GM18868 (cell line): ENCODE data around the gene IGSF21.

Experiments used
- ATAC-seq: cut with Tn5 transposase; IDR thresholded peaks from one replicate; pipeline ENCODE4 v1.9.1; 2021; ENCODE audit warnings: mild to moderate bottlenecking, moderate library complexity; ENCODE audit not compliant: unreplicated experiment

The IGSF21 gene

GRCh38 chr1:18204575-18204974, 97.0 kb downstream of the IGSF21 start:
- ATAC-seq: no peak

GRCh38 chr1:18205319-18205718, 97.7 kb downstream of the IGSF21 start:
- ATAC-seq: no peak

- ATAC-seq: no peak
Measured at GRCh38 chr1:18211764-18212163, 104.2 kb downstream of the IGSF21 start.

GRCh38 chr1:18217398-18218043, 109.9 kb downstream of the IGSF21 start:
- no peak for ATAC-seq

GRCh38 chr1:18229625-18230024, 122.0 kb downstream of the IGSF21 start:
- no peak for ATAC-seq

GRCh38 chr1:18230321-18230720, 122.7 kb downstream of the IGSF21 start:
- no peak for ATAC-seq

GRCh38 chr1:18230840-18231239, 123.2 kb downstream of the IGSF21 start:
- ATAC-seq: no peak

GRCh38 chr1:18232052-18232451, 124.5 kb downstream of the IGSF21 start:
- no peak for ATAC-seq

GRCh38 chr1:18233176-18233864, 125.7 kb downstream of the IGSF21 start:
- ATAC-seq: no peak

GRCh38 chr1:18234790-18235242, 127.2 kb downstream of the IGSF21 start:
- no peak for ATAC-seq

- no peak for ATAC-seq
Measured at GRCh38 chr1:18237371-18237770, 129.8 kb downstream of the IGSF21 start.

GRCh38 chr1:18238190-18238589, 130.6 kb downstream of the IGSF21 start:
- ATAC-seq: no peak

GRCh38 chr1:18239671-18240070, 132.1 kb downstream of the IGSF21 start:
- ATAC-seq: no peak

GRCh38 chr1:18240906-18241305, 133.3 kb downstream of the IGSF21 start:
- ATAC-seq: no peak

GRCh38 chr1:18241891-18242290, 134.3 kb downstream of the IGSF21 start:
- ATAC-seq: no peak

- ATAC-seq: no peak
Measured at GRCh38 chr1:18243503-18244175, 136.0 kb downstream of the IGSF21 start.

- no peak for ATAC-seq
Measured at GRCh38 chr1:18244762-18245161, 137.2 kb downstream of the IGSF21 start.

- ATAC-seq: no peak
Measured at GRCh38 chr1:18245647-18246046, 138.0 kb downstream of the IGSF21 start.

- ATAC-seq: no peak
Measured at GRCh38 chr1:18246543-18246942, 138.9 kb downstream of the IGSF21 start.

- no peak for ATAC-seq
Measured at GRCh38 chr1:18247151-18247550, 139.6 kb downstream of the IGSF21 start.

- no peak for ATAC-seq
Measured at GRCh38 chr1:18249631-18250030, 142.0 kb downstream of the IGSF21 start.

- ATAC-seq: no peak
Measured at GRCh38 chr1:18253093-18253492, 145.5 kb downstream of the IGSF21 start.
